ENCODE measurements around the gene ASF1B.
A peak's percentile ranks its signal among the peaks of the same experiment; 100 is the strongest.

- TF ChIP-seq POLR2AphosphoS5 (IDR thresholded peaks at IDR 0.05; ENCODE audit: insufficient read depth in 1 of 2, low read depth in 1 of 2) (peak in 1 of 2 donors; percentile 4), CTCF (IDR thresholded peaks at IDR 0.05) (no peak), POLR2A (IDR thresholded peaks at IDR 0.05) (no peak)
These were observed 24.9 kb upstream of the ASF1B start for GRCh38 chr19:14161305-14161704.
